GM12874 (cell line): ENCODE data around the gene PREB.

Experiments
- CTCF ChIP-seq: IDR thresholded peaks from 2 replicates; pipeline ENCODE4 v1.5.1; 2011; ENCODE audit warnings: low read depth, mild to moderate bottlenecking, control low read depth, low read length, moderate library complexity; ENCODE audit not compliant: insufficient read depth

The PREB gene

GRCh38 chr2:27133905-27134780, at the start of gene PREB:
PREB (minus strand) TSS chr2:27134636; CDS start chr2:27134421, 215 bp downstream.
- peak; percentile 40 for TF ChIP-seq CTCF

- no peak for TF ChIP-seq CTCF
These were observed 49.7 kb upstream of the PREB start for GRCh38 chr2:27184115-27184514.

- no peak for TF ChIP-seq CTCF
These were observed 47.9 kb upstream of the PREB start for GRCh38 chr2:27182346-27182745.

GRCh38 chr2:27179344-27180000, 45.0 kb upstream of the PREB start:
- TF ChIP-seq CTCF = no peak

GRCh38 chr2:27178469-27178868, 44.0 kb upstream of the PREB start:
- TF ChIP-seq CTCF = no peak

GRCh38 chr2:27177441-27178351, 43.3 kb upstream of the PREB start:
- TF ChIP-seq CTCF = no peak

GRCh38 chr2:27175330-27175729, 40.9 kb upstream of the PREB start:
- no peak for TF ChIP-seq CTCF
